T47D (cell line): ENCODE measurements around the gene BHLHE41.

Experiments used
- DNase-seq, 2 experiments: peaks; one replicate each; pipeline versions ENCODE4 v3.0.0 to v3.0.0-alpha.2; 2011 to 2012; ENCODE audit warnings: low read depth in 1 of 2, low spot score in 1 of 2
- JUND ChIP-seq: IDR thresholded peaks from 2 replicates; pipeline ENCODE4 v1.6.1; 2012; ENCODE audit warnings: low read depth
- in situ Hi-C: cut with HindIII; loops from 2 replicates; pipeline ENCODE4 v1.10.0; 2016; ENCODE audit warnings: low sequenced_read_pairs, low pct_unique_long_range_greater_than_20kb

Gene BHLHE41

DNA sequence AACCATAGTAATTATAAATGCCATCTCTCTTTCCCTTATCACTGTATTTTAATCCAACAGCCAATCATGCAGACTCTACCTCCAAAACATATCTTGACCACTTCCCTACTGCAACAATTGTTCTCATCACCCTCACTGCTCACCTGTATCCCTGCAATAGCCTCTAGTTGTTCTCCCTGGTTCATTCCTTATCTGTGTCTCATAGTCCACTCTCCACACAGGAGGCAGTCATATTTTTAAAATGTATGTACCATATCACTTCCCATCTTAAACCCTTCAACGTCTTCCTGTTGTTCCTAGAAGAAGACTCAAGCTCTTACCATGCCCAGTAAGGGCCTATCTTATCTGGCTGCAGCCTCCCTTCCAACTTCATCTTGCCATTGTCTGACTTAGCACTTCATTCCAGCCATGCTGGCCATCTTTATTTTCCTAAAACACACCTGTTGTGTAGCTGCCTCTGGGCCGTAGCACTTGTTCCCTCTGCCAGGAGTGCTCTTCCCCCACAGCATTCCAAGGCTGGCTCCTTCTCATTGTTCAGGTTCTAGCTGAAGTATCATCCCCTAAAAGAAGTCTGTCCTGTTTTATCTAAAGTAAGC lies 27.8 kb upstream of the BHLHE41 start:
- TF ChIP-seq JUND = no peak
- in situ Hi-C loops = no loop called here
- no peak for DNase-seq

DNA sequence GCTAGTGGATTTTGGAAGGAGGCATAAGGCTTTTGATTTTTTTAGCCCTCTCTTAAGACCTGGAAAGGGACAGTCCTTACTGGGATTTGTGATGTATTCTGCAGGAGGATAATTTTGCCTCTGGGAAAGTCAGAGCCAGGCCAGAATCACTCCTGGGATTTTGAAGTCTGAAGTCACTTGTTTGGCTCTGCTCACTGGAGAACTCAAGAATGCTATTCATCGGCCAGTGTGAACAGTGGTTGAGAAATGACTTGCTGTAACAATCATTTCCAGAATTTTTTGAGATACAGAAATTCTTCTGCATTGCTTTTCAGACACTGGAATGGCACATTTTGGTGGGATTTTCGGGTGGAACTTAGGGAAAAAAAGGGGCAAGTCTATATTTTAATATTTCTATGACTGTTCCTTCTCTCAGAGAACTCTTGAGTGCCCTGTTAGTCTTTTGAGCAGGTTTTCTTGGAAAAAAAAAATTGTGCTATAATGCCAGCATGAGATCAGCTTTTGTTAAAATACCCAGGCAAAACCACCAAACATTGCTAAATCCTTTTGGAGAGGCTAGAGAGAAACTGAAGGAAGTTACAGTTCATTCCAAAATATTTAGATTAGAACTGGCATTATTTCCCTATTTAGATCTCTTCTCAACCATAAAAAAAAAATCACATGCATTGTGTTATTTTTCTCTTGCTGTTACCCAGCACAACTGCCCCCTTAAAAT lies 26.1 kb upstream of the BHLHE41 start:
- in situ Hi-C loops = no loop called here
- no peak for TF ChIP-seq JUND
- DNase-seq = no peak

DNA sequence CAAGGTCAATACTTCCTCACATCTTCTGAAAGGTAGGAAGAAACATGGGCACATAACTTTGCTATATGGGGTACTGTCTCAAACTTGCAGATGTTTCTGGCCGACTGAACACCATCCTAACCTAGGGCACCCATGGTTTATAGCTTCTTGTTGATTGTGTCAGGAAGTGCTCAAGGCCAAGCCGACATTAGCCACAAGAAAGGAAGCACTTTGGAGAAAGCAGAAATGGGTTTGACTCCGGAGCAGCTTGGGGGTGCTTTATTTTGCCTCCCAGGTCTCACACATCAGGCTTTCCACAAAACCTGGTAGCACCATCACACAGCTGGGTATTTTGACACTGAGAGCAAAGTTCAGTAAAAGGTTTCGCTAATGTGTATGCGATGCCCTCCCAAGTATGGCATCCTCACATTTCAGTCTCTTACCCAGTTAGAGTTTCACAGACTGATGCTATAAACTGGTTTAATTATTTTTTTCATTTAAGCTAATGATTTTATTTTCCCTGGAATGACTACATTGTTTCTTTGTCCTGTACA lies 25.2 kb upstream of the BHLHE41 start:
- no peak for DNase-seq
- in situ Hi-C loops = no loop called here
- TF ChIP-seq JUND = no peak

DNA sequence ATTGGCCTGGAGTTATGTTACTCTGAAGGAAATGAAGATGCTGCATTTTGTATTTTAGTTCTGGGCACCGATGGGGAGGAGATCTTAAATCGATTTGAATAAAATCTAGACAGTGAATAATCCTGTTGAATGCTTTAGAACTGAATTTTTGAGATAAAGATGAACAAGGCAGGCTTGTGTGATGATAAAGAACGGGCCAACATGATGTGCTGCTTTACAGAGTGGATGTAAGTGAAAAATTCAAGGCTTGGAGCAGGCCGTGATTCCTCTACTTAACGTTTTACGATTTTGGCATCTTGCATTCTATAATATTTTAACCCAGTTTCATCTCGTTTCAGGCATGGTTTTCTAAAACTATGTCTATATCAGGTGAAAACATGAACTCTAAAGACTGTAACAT lies 23.5 kb upstream of the BHLHE41 start:
- no peak for TF ChIP-seq JUND
- in situ Hi-C loops = no loop called here
- no peak for DNase-seq

DNA sequence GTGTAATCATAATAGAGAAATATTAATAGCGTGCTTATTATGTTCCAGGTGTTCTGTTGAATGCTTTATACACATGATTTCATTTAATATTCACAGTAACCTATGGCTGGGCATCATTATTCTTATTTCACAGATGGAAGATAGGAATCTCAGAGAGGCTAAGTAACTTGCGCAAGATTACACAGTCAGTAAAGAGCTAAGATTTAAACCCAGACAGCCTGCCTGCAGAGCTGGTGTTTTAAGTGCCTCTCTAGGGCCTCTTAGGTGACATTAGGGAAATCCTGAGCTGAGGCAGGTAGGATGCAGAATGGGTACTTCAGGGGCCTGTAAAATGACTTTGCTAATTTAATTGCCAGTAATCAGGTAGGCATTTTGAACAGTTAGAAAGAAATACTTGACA lies 18.5 kb upstream of the BHLHE41 start:
- in situ Hi-C loops = no loop called here
- DNase-seq = no peak
- TF ChIP-seq JUND = no peak

DNA sequence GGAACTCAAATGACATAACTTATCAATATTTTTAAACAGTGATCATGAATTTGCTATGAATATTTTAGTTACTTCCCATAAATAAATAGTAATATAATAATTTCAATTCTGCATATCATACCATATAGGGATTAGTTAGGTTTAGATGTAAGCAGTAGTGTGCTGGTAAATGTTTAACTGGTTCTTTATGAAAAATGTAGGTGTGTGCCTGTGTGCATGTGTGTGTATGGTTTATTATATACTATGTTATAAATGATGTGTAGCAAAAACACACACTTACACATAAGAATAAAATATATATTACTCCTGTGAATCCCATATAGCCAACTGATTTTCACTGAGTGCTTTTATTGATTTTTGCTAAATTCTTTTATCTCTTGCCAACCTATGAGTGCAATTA lies 14.0 kb upstream of the BHLHE41 start:
- DNase-seq = no peak
- no peak for TF ChIP-seq JUND
- in situ Hi-C loops = no loop called here

DNA sequence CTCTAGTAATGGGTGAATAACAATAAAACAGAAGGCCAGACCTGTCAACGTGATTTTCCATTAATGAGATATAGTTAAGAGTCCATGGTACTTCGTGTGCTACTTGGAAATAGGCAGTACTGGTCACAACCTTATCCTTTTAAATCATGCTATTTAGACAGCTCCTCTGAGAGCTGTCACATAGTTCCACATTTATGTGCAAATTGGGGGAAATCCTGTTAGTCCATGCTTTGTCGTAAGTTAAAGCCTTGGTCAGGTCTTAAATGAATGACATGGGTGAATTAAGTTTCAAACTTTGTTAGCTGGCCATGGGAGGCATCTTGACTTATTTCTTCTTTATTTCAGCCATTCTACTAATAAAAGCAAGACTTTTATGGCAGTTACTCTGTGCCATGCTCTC lies 11.9 kb upstream of the BHLHE41 start:
- in situ Hi-C loops = no loop called here
- TF ChIP-seq JUND = no peak
- no peak for DNase-seq

DNA sequence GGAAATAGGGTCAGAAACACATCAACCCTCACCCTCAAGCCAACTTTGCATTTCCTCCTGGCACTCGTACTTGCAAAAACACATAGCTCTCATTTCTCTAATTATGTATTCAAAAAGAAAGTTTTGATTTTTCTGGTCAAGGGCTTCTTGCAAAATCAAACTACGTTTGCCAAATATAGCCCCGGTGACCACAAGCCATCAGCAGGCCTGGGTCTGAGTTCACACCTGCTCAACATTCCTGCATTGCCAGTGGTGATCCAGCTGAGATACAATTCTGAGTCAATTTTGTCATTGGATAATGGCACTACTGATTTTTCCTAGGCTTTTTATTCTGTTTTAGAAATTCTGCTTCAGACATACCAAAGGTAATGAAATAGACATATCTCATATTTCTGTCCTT lies 10.7 kb upstream of the BHLHE41 start:
- DNase-seq = no peak
- in situ Hi-C loops = no loop called here
- no peak for TF ChIP-seq JUND

DNA sequence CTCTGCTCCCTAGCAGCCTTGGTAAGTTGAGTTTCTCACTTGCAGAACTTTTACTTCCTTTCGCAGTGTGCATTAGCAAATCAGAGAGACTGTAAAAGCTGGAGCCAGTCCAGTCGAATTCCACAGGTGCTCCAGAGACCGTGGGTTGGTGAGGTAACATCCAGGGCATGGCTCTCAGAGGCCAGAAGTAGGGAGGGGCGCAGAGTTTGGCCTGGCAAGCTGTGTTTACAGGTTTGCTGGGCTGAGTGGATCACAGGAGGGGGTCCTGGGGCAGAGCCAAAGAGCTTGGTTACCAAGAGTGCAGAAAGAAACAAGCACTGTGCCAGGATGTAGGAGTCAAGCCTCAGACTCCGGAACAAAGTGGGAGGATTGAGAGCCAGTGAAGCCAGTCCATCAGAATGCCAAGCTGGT lies 10.2 kb upstream of the BHLHE41 start:
- in situ Hi-C loops = no loop called here
- TF ChIP-seq JUND = no peak
- no peak for DNase-seq

DNA sequence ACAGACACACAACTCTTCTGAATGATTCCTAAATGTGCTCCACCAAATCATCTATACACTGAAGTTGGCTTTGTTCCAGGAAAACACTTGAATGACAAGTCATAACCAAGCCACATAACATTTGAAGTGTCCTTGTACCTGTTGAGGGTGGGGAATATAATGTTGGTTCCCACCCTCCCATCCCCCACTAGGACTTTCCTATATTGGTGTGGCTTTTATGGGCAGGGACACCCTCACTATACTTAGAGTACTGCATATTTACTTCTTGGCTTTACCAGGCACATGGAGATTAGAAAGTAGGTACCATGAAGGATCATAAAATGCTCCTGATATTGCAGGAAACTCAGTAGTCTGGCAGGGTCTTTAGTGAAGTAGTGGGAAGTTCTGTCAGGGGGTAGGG lies 9.7 kb upstream of the BHLHE41 start:
- DNase-seq = no peak
- in situ Hi-C loops = no loop called here
- no peak for TF ChIP-seq JUND

DNA sequence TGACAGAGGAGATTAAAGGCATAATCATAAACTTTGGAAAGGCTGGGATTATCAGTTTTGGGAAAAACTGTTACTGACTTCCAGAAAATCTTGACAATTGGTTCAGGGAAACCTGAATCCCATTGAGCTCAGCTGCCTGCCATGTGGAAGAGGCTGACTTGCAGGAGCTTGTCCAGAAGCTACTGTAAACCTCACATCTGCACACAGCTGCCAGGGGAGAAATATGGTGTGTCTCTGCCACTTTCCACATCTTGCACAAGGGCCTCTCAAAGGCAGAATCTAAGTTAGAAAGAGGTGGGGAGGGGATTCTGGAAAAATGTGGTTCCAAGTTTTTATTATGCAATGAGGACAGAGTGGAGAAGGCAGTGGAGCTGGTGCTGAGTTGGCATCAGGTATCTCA lies 8.7 kb upstream of the BHLHE41 start:
- TF ChIP-seq JUND = no peak
- in situ Hi-C loops = no loop called here
- no peak for DNase-seq

DNA sequence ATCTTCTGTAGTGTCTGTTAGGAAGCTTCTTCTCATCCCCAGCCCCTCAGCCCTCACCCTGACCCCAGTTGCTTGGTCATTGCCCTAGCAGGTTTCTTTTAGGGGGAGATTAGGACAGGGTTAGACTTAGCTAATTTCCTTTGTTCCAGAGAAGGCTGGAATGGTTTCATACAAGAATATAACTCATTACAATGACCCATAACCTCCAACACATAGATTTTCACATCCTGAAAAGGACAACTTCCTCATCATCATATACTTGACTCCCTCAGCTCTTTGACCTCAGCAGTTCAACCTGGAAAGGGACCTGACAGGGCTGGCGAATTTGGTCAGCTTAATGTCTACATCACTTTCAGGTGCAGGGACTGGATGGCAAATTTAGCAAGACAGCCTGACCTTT lies 8.0 kb upstream of the BHLHE41 start:
- in situ Hi-C loops = no loop called here
- TF ChIP-seq JUND = no peak
- DNase-seq = no peak

DNA sequence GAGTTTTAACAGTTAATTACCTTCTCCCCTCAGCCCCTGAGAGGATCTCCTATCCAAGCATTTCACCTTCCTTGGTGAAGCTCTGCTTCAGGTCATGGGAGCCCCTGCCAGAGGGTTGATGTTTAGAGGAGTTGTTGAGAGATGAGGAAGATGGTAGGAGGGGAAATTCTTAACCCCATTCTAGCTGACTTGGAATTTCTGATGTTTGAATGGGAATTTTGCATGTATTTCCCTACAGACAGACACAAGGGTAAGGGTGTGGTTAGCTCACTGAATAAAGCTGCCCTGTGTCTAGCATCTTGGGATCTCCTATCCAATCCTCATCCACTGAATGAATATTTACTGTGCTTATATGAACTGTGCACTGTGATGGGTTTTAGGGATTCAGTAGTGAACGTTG lies 7.1 kb upstream of the BHLHE41 start:
- in situ Hi-C loops = no loop called here
- no peak for DNase-seq
- no peak for TF ChIP-seq JUND

DNA sequence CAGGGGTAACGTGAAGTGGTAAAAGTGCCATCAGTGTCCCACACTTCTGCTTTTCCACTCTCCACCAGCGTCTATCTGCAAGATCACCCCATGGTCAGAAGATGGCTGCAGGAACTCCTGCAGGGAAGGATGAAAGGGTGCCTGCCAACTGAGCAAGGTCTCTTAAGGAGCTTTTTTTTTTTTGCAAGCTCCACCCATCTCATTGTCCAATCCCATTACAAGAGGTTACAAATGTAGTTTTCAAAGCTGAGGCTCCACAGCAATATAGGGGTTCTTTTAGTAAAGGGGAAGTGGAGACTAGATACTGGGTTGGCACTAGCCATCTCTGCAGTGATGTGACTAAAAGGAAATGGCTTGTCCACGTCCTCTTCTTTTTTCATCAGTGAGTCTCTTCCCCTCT lies 5.9 kb upstream of the BHLHE41 start:
- no peak for TF ChIP-seq JUND
- in situ Hi-C loops = no loop called here
- DNase-seq = no peak
